ELF-1 (cell line): ENCODE results near the gene ATAT1.
A peak's percentile ranks its signal among the peaks of the same experiment; 100 is the strongest.
"Not testable (repeated sequence)": the region's sequence is repeated elsewhere in the genome, so short reads cannot be mapped to it uniquely, and the experiment has no call there.

ENCODE experiments used
- DNase-seq: peaks from one replicate; pipeline ENCODE4 v3.0.0-alpha.2; 2016; ENCODE audit warnings: low read depth, low spot score

ATAT1 gene

GRCh38 chr6:30647242-30648116 is 20.8 kb downstream of the ATAT1 start:
- DNase-seq = peak; percentile 90

- no peak for DNase-seq
These were observed 24.5 kb downstream of the ATAT1 start for GRCh38 chr6:30651143-30651542.

GRCh38 chr6:30654798-30655742 is 28.4 kb downstream of the ATAT1 start:
- no peak for DNase-seq

GRCh38 chr6:30655743-30656094 is 29.0 kb downstream of the ATAT1 start:
- DNase-seq = no peak

GRCh38 chr6:30656513-30656912 is 29.8 kb downstream of the ATAT1 start:
- no peak for DNase-seq

- DNase-seq = no peak
These were observed 30.8 kb downstream of the ATAT1 start for GRCh38 chr6:30657454-30657853.

GRCh38 chr6:30657922-30658321 is 31.2 kb downstream of the ATAT1 start:
- not testable (repeated sequence) for DNase-seq

GRCh38 chr6:30664994-30665767 is 38.5 kb downstream of the ATAT1 start:
- DNase-seq = no peak

GRCh38 chr6:30666300-30666699 is 39.6 kb downstream of the ATAT1 start:
- not testable (repeated sequence) for DNase-seq

GRCh38 chr6:30670760-30671527 is 44.3 kb downstream of the ATAT1 start:
- peak; percentile 33 for DNase-seq

GRCh38 chr6:30672445-30673253 is 46.0 kb downstream of the ATAT1 start, which contains the start of gene DHX16:
TSS of gene DHX16 (minus strand) at chr6:30673006. CDS start at chr6:30672841, 165 bp downstream.
- DNase-seq = peak; percentile 97

- DNase-seq = no peak
These were observed 50.1 kb downstream of the ATAT1 start for GRCh38 chr6:30676660-30677285.

GRCh38 chr6:30678964-30679726 is 52.5 kb downstream of the ATAT1 start:
- DNase-seq = peak; percentile 96

- DNase-seq = no peak
These were observed 53.3 kb downstream of the ATAT1 start for GRCh38 chr6:30679765-30680535.

- no peak for DNase-seq
These were observed 55.1 kb downstream of the ATAT1 start for GRCh38 chr6:30681766-30682142.

GRCh38 chr6:30682143-30683117 is 55.8 kb downstream of the ATAT1 start:
- DNase-seq = peak; percentile 87
